Tongue (tissue), 2 donors: ENCODE measurements around the gene FHOD3. TPM values are rescaled to one million over a fixed set of nuclear protein-coding genes. Genes with fewer than 3 reads are reported as not detected.

Experiments
- DNase-seq: peaks from one replicate; pipeline ENCODE4 v3.0.0-alpha.2; 2015
- total RNA-seq: library from RNA; depleted of rRNA; stranded (reverse); fragments of >200 nt; gene quantifications from one replicate; pipeline ENCODE4 v1.2.3, GENCODE V29; 2014

Gene FHOD3
- total RNA-seq, 1 donor from 2014 or later: 33.0 TPM

- no peak for DNase-seq
Measured at GRCh38 chr18:36633961-36634412, 336.5 kb downstream of the FHOD3 start.

DNA sequence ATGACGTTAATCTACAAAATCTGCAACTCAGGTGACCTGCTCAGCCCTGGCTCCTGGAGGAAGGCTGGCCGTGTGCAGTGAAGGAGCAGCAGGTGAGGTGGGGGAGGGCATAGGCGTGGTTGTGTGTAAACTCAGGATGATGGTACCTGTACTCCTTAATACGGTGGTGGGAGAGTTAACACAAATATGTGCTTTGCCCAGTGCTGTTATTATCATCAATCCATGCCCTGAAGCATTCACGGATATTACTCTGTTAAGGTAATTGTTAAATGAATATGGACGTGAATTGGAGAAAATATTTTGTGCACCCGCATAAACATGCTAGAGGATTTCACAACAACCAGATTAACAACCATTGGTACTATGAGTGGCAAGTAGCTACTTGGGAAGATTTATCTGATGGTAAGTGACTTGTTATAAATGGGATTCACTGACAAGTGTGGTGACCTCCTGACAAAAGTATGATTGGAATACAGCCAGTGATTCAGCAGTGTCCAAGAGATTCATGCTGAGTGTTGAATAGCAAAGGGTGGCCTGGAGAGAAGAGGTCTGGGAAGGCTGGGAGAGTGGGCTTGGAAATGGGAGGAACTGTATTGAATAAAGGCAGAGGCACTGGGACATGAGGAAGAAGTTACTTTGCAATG is 337.2 kb downstream of the FHOD3 start:
- DNase-seq: no peak

GRCh38 chr18:36635414-36636096 is 338.0 kb downstream of the FHOD3 start:
- no peak for DNase-seq

DNA sequence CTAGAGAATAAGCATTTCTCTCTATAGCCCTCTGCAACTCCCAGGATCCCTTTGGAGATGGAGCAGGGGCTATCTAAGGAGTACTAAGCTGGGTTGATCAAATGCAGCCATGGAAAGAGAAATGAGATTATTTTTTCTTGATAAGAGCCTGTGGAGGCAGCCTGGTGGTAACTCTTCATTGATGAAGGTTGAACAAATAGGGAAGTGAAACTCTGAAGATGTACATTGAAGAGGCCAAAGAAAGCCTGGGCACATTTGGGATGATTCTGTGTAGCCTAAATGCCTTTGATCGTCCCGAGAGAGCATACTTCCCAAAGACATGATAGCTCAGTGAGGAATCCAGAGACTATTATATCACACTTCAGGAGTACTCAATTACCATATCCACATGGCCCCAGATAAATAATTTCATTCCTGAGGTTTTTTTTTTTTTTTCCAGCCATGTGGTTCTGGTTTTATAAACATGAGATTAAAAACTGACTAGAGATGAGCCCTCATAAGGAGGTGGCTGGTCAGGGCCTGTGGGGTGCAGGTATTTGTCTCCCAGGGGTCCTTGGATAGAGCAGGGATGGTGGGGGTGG is 338.8 kb downstream of the FHOD3 start:
- DNase-seq: no peak

DNA sequence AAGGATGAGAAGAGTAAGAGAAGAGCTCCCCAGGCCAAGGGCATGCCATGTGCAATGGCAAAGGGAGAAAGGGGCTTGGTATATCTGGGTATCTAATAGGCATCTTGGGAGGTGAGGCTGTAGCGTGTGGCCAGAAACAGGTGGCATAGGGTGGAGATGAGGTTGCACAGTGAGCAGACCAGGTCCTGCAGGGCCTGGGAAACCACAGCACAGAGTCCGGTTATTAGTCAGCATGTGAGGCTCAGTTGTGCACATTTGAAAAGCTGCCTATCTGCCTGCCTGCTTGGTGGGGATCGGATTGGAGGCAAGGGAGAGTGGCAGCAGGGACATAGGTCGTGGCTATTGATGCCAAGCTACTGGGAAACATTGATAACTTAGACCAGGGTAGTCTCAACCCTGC is 340.7 kb downstream of the FHOD3 start:
- no peak for DNase-seq

- peak; percentile 34 for DNase-seq
Measured at GRCh38 chr18:36640021-36640952, 342.8 kb downstream of the FHOD3 start.

DNA sequence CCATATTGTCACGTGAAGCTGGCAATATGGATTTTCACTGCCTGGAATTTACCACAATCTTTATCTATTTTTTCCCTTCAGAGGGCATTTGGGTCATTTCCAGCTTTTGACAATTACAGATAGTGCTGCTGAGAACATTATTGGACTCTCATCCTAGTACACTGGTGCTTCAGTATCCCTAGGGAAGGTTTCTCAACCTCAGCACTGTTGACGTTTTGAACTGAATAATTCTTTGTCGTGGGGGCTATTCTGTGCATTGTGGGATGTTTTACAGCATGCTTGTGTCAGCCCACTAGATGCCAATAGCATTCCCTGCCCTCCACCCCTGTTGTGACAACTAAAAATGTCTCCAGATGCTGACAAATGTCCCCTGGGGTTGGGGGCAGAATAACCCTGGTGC is 345.5 kb downstream of the FHOD3 start:
- DNase-seq: no peak

GRCh38 chr18:36648803-36649202 is 351.3 kb downstream of the FHOD3 start:
- no peak for DNase-seq

DNA sequence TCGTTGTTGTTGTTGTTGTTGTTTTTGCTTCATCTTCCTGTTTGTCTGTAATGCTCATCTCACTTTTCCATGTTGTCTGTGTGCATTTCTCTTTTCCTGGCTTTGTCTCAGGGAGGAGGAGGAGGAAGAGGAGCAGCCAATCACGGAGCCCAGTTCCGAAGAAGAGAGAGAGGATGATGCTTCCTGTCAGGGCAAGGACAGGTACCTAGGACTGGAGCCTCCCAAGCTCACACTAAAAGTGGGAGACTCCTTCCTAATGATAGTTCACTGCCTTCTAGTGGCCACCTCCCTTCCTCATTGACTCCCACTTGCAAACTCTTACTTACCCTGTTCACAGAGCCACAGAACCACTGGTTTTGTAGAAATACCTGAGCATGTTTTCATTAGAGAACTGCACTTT is 351.7 kb downstream of the FHOD3 start:
- DNase-seq: no peak

GRCh38 chr18:36650266-36650665 is 352.8 kb downstream of the FHOD3 start:
- no peak for DNase-seq

GRCh38 chr18:36650906-36651305 is 353.4 kb downstream of the FHOD3 start:
- DNase-seq: no peak

- DNase-seq: no peak
Measured at GRCh38 chr18:36652503-36652902, 355.0 kb downstream of the FHOD3 start.

DNA sequence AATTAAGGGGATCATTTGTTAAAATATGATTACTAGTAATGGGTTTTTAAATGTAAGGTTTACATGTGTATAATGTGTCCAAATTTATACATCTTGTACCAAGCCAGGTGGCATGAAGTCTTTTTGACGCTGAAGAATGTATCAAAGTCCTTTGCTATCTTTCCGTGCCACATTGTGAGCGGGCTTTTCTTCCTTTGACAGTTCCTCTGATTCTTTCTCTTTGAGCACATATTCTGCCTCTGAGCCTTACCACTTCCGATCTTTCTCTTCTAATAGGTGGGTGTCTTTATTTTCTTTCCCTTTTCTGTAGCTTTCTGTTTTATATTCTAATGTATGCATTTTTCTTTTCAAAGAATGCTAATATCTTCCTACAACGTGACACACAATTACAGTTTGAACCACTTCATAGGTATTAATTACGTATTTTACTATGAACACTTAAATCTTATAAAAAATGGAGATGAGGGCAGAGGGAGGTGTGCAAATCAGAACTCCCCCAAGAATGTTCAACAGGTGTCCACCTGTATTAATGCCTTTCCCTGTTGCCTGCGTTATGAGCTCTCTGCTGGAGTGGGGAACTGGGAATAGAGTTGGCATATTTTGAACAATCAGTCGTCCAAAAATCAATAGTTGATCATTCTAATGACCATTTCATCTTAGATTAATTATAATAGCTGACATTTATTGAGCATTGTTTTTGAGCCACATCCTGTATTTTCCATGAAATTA is 355.8 kb downstream of the FHOD3 start:
- DNase-seq: no peak

GRCh38 chr18:36653870-36654269 is 356.4 kb downstream of the FHOD3 start:
- no peak for DNase-seq

DNA sequence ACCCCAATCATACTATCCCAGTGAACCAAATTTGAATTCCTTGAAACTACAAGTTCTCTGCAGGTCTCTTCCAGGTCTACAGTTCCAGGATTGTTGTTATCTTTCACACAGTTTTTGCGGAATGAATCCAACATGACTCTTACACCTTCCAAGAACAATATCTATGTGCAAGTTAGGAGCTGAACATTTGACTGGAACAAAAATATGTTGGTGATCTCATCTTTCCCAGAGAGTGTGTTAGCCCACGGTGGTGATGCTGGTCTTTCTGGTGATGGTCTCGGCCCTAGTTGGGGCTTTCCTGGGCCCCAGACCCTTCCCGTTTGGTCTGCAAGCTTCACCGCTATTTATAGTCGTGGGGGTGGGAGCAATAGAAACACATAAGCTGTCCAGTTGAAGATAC is 357.6 kb downstream of the FHOD3 start:
- no peak for DNase-seq

DNA sequence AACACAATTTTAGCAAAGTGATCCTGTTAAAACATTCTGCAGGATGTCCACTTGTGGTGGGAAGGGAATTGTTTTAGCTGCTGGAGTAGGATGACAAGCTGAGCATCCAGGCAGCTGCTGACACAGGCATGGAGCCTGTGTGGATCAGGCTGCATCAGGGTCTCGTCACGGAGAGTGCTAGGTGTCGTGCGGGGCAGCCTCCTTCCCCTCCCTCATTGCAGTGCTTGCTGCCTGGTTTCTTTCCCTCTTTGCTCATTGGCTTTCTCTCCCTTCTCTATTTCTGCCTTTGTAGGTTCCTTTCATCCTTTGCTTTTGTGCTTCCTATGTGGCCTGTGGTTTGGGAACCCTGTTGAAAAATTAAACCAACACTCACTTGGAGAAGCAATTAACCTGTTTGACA is 358.4 kb downstream of the FHOD3 start:
- DNase-seq: no peak

DNA sequence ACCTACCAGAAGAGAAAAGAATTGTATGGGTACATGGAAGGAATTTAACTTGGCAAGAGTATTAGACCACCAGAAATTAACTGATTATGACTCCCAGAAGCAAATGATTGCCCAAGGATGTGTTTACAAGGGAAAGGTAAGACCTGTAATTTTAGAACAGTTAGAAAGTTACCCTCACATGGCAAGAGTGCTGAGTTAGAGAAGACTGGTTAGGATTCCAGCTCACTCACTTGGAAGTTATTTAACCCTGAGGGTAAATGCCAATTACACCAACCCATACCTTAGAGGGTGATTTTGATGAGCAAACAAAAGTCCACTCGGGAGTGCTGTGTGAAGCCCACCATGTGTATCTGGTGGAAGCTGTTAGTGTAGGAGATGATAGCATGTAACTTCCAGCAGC is 361.1 kb downstream of the FHOD3 start:
- DNase-seq: no peak

DNA sequence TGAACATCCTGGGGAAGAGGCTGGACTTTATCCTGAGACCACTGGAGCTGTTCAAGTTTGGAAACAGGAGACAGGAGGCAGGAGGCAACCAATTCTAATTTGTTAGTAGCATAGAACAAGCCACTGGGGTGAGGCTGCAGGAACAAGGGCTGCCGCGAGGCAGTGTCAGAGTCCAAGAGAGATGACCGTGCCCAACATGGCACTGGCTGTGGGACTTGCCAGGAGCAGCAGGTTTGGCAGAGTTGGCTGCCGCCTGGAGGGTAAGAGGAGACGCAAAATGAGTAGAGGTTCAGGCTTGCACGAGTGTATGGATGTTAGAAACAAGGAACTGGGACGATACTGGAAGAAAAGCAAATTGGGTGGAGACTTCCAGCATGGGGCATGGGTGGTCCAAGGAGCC is 362.8 kb downstream of the FHOD3 start:
- no peak for DNase-seq

DNA sequence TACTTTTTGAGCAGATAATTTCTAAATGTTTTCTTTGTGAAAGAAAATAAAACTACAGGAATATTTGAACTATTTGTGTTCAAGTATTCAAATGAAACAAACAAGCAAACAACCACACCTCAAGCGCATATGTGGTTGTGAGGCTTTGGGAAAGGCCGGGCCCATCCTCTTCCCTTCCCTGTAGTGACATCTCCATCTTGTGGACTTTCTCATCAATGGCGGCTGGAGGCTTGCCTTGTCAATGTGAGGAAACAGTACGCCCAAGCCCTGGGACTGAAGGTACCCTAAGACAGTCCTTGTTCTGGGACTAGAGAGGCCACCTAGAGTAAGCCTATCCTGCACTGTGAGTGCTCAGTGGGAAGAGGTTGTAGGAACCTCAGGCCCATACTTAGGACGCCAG is 364.5 kb downstream of the FHOD3 start:
- no peak for DNase-seq

DNA sequence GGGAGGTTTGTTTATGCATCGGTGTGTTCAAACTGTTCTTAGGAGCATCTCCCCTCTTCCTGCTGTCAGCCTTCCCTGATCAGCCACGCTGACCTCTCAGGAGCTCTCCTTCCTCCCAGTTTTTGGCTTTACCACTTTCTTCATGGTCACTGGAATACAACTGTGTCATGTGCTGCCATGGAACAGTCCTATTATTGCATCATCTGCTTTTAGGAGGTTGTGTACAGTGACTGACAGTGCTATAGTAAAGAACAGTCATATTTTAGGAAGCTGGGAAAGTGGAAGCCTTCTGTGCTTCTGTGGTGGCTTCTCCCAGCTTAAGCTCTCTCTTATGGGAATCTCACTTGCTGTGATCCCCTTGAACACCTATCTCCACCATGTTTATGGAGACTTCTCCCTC is 365.8 kb downstream of the FHOD3 start:
- DNase-seq: no peak

- peak; percentile 29 for DNase-seq
Measured at GRCh38 chr18:36665952-36666351, 368.4 kb downstream of the FHOD3 start.

DNA sequence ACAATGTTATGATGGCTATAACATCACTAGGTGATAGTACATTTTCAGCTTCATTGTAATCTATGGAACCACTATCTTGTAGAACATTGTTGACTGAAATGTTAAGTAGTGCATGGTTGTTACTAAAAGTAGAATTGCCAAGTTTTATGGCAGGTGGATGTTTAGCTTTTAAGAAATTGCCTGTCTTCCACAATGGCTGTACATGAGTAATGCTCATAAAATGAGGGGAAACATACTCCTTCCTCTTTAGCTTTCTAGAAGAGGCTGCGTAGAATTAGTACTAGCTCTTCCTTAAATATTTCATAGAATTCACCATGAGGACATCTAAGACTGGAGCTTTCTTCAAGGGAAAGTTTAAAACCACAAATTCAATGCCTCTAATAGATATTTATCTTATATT is 370.3 kb downstream of the FHOD3 start:
- no peak for DNase-seq
